ENCODE measurements around the gene FNBP1L. TPM values are rescaled to one million over a fixed set of nuclear protein-coding genes. Genes with fewer than 3 reads are reported as not detected.

FNBP1L gene
- polyA plus RNA-seq, 1 donor (not counting 4 experiments of a cell fraction or from before 2014, with no cell fraction given), result 22.9 TPM

- Histone ChIP-seq H3K27ac (ENCODE audit: control insufficient read depth, insufficient read depth, low read length) (no peak overlapping the region), H3K4me1 (ENCODE audit: control insufficient read depth, extremely low read depth, insufficient read depth, low read length) (no peaks in the 10 kb centered on the region), H3K9ac (ENCODE audit: control insufficient read depth, extremely low read depth, insufficient read depth, low read length) (no peak overlapping the region), H3K9me1 (ENCODE audit: control insufficient read depth, extremely low read depth, insufficient read depth, low read length) (no peaks in the 10 kb centered on the region), H3K4me2 (ENCODE audit: control insufficient read depth, extremely low read depth, insufficient read depth, low read depth, low read length) (no peak overlapping the region), H3K79me2 (ENCODE audit: control insufficient read depth, insufficient read depth, low read length) (no peaks in the 10 kb centered on the region), H3K27me3 (ENCODE audit: control insufficient read depth, extremely low read depth, insufficient read depth, low read length) (peaks cover 9% of the 10 kb centered on the region), H3K9me3 (ENCODE audit: control insufficient read depth, low read depth, low read length) (no peaks in the 10 kb centered on the region), H3K4me3 (ENCODE audit: control insufficient read depth in 2 of 3, extremely low read depth in 1 of 3, insufficient read depth in 2 of 3, low read depth in 1 of 3, low read length in 3 of 3) (no peak overlapping the region), H3K36me3 (ENCODE audit: control insufficient read depth in 2 of 2, extremely low read depth in 1 of 2, insufficient read depth in 2 of 2, low read length in 2 of 2) (no peaks in the 10 kb centered on the region), H2AFZ (ENCODE audit: control insufficient read depth, low read length) (no peak overlapping the region), H4K20me1 (ENCODE audit: control insufficient read depth, extremely low read depth, insufficient read depth, low read length) (no peaks in the 10 kb centered on the region)
- no peak for DNase-seq (ENCODE audit: low read depth, low spot score)
- dilution Hi-C loops (cut with MboI; ENCODE audit: extremely low pct_ligation_motif_present, low sequenced_read_pairs), result no loop called here
- TF ChIP-seq EZH2 (IDR thresholded peaks at IDR 0.05; ENCODE audit: low read length), result no peak
- TF ChIP-seq CTCF (optimal IDR thresholded peaks at IDR 0.05 in 1 of 3, IDR thresholded peaks at IDR 0.05 in 1 of 3, conservative IDR thresholded peaks at IDR 0.05 in 1 of 3; ENCODE audit: extremely low read depth in 1 of 3, insufficient read depth in 2 of 3, low read length in 3 of 3), result peak in 2 of 3 experiments; percentile 44 to 52
- no peak for FAIRE-seq
Observed at GRCh38 chr1:93433407-93433961, 14.4 kb upstream of the FNBP1L start.

- Histone ChIP-seq H3K27ac (ENCODE audit: control insufficient read depth, insufficient read depth, low read length) (no peak overlapping the region), H3K9me3 (ENCODE audit: control insufficient read depth, low read depth, low read length) (no peaks in the 10 kb centered on the region), H3K27me3 (ENCODE audit: control insufficient read depth, extremely low read depth, insufficient read depth, low read length) (peaks cover 9% of the 10 kb centered on the region), H3K4me2 (ENCODE audit: control insufficient read depth, extremely low read depth, insufficient read depth, low read depth, low read length) (no peak overlapping the region), H3K4me3 (ENCODE audit: control insufficient read depth in 2 of 3, extremely low read depth in 1 of 3, insufficient read depth in 2 of 3, low read depth in 1 of 3, low read length in 3 of 3) (no peak overlapping the region), H3K9me1 (ENCODE audit: control insufficient read depth, extremely low read depth, insufficient read depth, low read length) (no peaks in the 10 kb centered on the region), H3K79me2 (ENCODE audit: control insufficient read depth, insufficient read depth, low read length) (no peaks in the 10 kb centered on the region), H2AFZ (ENCODE audit: control insufficient read depth, low read length) (no peak overlapping the region), H3K9ac (ENCODE audit: control insufficient read depth, extremely low read depth, insufficient read depth, low read length) (no peak overlapping the region), H3K4me1 (ENCODE audit: control insufficient read depth, extremely low read depth, insufficient read depth, low read length) (no peaks in the 10 kb centered on the region), H4K20me1 (ENCODE audit: control insufficient read depth, extremely low read depth, insufficient read depth, low read length) (no peaks in the 10 kb centered on the region), H3K36me3 (ENCODE audit: control insufficient read depth in 2 of 2, extremely low read depth in 1 of 2, insufficient read depth in 2 of 2, low read length in 2 of 2) (no peaks in the 10 kb centered on the region)
- TF ChIP-seq EZH2 (IDR thresholded peaks at IDR 0.05; ENCODE audit: low read length) (no peak), CTCF (optimal IDR thresholded peaks at IDR 0.05 in 1 of 3, IDR thresholded peaks at IDR 0.05 in 1 of 3, conservative IDR thresholded peaks at IDR 0.05 in 1 of 3; ENCODE audit: extremely low read depth in 1 of 3, insufficient read depth in 2 of 3, low read length in 3 of 3) (no peak)
- DNase-seq (ENCODE audit: low read depth, low spot score) (no peak), FAIRE-seq (no peak)
- dilution Hi-C loops (cut with MboI; ENCODE audit: extremely low pct_ligation_motif_present, low sequenced_read_pairs), result no loop called here
Observed at GRCh38 chr1:93434088-93434487, 13.8 kb upstream of the FNBP1L start.
